Measurements from ENCODE around the gene JAGN1.

DNA sequence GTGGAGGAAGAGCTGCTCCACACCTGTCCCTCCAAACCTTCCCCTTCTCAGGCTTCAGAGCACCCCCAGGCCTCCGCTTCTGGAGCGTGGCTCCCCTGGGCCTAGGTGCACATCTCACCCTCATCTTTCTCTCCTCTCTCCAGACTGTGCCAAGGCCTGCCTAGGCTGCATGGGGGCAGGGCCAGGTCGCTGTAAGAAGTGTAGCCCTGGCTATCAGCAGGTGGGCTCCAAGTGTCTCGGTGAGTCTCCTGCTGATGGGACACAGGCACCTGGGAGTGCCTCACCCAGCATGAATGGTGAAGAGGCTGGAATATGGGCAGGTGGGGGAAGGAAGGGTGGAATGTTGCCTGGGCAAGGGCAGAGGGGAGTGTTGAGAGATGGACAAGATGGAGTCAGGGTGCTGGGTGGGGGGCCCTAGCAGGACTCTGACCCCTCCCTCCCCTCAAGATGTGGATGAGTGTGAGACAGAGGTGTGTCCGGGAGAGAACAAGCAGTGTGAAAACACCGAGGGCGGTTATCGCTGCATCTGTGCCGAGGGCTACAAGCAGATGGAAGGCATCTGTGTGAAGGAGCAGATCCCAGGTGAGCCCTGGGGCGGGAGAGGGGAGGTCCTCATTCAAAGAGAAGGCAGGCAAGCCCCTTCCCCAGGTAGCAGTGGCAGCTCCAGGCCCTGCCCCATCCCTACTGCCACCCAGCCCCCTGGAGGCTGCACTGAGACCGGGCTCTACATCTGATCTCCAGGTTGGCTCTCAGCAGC, 52.7 kb downstream of the JAGN1 start:
- TF ChIP-seq, protein P1, sequence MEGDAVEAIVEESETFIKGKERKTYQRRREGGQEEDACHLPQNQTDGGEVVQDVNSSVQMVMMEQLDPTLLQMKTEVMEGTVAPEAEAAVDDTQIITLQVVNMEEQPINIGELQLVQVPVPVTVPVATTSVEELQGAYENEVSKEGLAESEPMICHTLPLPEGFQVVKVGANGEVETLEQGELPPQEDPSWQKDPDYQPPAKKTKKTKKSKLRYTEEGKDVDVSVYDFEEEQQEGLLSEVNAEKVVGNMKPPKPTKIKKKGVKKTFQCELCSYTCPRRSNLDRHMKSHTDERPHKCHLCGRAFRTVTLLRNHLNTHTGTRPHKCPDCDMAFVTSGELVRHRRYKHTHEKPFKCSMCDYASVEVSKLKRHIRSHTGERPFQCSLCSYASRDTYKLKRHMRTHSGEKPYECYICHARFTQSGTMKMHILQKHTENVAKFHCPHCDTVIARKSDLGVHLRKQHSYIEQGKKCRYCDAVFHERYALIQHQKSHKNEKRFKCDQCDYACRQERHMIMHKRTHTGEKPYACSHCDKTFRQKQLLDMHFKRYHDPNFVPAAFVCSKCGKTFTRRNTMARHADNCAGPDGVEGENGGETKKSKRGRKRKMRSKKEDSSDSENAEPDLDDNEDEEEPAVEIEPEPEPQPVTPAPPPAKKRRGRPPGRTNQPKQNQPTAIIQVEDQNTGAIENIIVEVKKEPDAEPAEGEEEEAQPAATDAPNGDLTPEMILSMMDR (IDR thresholded peaks at IDR 0.05) = no peak
- no peak for TF ChIP-seq EZH2 (IDR thresholded peaks at IDR 0.05; ENCODE audit: borderline replicate concordance, insufficient read depth, low read depth, low read length, poor library complexity, severe bottlenecking)

All from B cell (primary cell).